Naive thymus-derived CD4-positive, alpha-beta T cell (primary cell): Measurements from ENCODE around the gene RGMB. TPM values are rescaled to one million over a fixed set of nuclear protein-coding genes. Genes with fewer than 3 reads are reported as not detected.
A peak's percentile ranks its signal among the peaks of the same experiment; 100 is the strongest.

Experiments used
- ATAC-seq: fragments of 150-1000 bp; cut with Tn5 transposase; 2 replicates; pipeline ENCODE4 v1.10.0; 2021; ENCODE audit warnings: mild to moderate bottlenecking, moderate library complexity
- CTCF ChIA-PET: fragments of 350-600 bp; sonication (Branson Sonifier 250); formaldehyde crosslinking; loops from one replicate; lab custom pipeline; 2021; ENCODE audit warnings: antibody characterized with exemption; lab: Charles Lee
- POLR2A ChIA-PET: fragments of 350-600 bp; sonication (Branson Sonifier 250); formaldehyde crosslinking; loops from one replicate; lab custom pipeline; 2021; ENCODE audit warnings: antibody characterized with exemption, inconsistent platforms; lab: Charles Lee
- DNase-seq, 9 donors: peaks; one replicate each; pipeline versions ENCODE4 v3.0.0 to v3.0.0-alpha.2; 2020 to 2022; ENCODE audit warnings: mixed read lengths in 1 of 9
- H3K27ac ChIP-seq: one replicate; pipeline ENCODE4 v1.7.0; 2013; ENCODE audit warnings: mild to moderate bottlenecking, low read depth, low read length, moderate library complexity
- H3K27me3 ChIP-seq, 2 donors: one replicate each; pipeline ENCODE4 v1.7.0; 2013; ENCODE audit warnings: low read length in 2 of 2, mild to moderate bottlenecking in 2 of 2, moderate library complexity in 2 of 2; ENCODE audit not compliant: control insufficient read depth in 2 of 2, insufficient read depth in 2 of 2
- H3K36me3 ChIP-seq, 3 experiments: 1 replicate in 2 of 3; 2 replicates in 1 of 3; pipeline ENCODE4 v1.7.0; 2013; ENCODE audit warnings: low read length in 3 of 3, mild to moderate bottlenecking in 3 of 3, moderate library complexity in 1 of 3; ENCODE audit not compliant: insufficient read depth in 3 of 3, control insufficient read depth in 2 of 3
- H3K4me1 ChIP-seq, 2 donors: one replicate each; pipeline ENCODE4 v1.7.0; 2013; ENCODE audit warnings: low read length in 2 of 2, mild to moderate bottlenecking in 2 of 2, moderate library complexity in 1 of 2; ENCODE audit not compliant: control insufficient read depth in 2 of 2, insufficient read depth in 2 of 2
- H3K4me3 ChIP-seq: 2 replicates; pipeline ENCODE4 v1.7.0; 2013; ENCODE audit warnings: mild to moderate bottlenecking, low read length
- H3K9me3 ChIP-seq, 3 experiments: 1 replicate in 2 of 3; 2 replicates in 1 of 3; pipeline ENCODE4 v1.7.0; 2013; ENCODE audit warnings: low read length in 3 of 3; ENCODE audit not compliant: control insufficient read depth in 2 of 3
- H3K27ac Mint-ChIP-seq, 9 donors: one replicate each; pipeline ENCODE4 v1.8.0; 2020 to 2022; ENCODE audit warnings: mixed read lengths in 9 of 9, mild to moderate bottlenecking in 8 of 9, moderate library complexity in 5 of 9, inconsistent platforms in 2 of 9
- H3K27me3 Mint-ChIP-seq, 5 donors: one replicate each; pipeline ENCODE4 v1.8.0; 2021 to 2022; ENCODE audit warnings: mixed read lengths in 5 of 5, mild to moderate bottlenecking in 1 of 5
- H3K36me3 Mint-ChIP-seq, 5 donors: one replicate each; pipeline ENCODE4 v1.8.0; 2020 to 2022; ENCODE audit warnings: mixed read lengths in 5 of 5, mild to moderate bottlenecking in 3 of 5, inconsistent platforms in 1 of 5
- H3K4me1 Mint-ChIP-seq, 7 donors: one replicate each; pipeline ENCODE4 v1.8.0; 2020 to 2022; ENCODE audit warnings: mixed read lengths in 7 of 7, mild to moderate bottlenecking in 3 of 7, inconsistent platforms in 1 of 7
- H3K4me3 Mint-ChIP-seq, 10 donors: one replicate each; pipeline ENCODE4 v1.8.0; 2020 to 2022; ENCODE audit warnings: mild to moderate bottlenecking in 10 of 10, mixed read lengths in 10 of 10, moderate library complexity in 6 of 10, inconsistent platforms in 2 of 10
- H3K9me3 Mint-ChIP-seq, 11 donors: one replicate each; pipeline ENCODE4 v1.8.0; 2020 to 2022; ENCODE audit warnings: mixed read lengths in 11 of 11, mild to moderate bottlenecking in 4 of 11, inconsistent platforms in 1 of 11, moderate library complexity in 1 of 11
- intact Hi-C, 2 donors: fragments of 100-400 bp; cut with micrococcal nuclease; formaldehyde crosslinking; loops; one replicate each; pipeline ENCODE4 v1.15.1; 2023
- polyA plus RNA-seq, 2 donors: library from polyadenylated mRNA; unstranded; fragments of 300-500 nt; fragmentation: Illumina TruSeq; gene quantifications; one replicate each; pipeline ENCODE4 v1.2.3, GENCODE V29; 2021
- total RNA-seq, 6 experiments: library from RNA in 5 of 6; stranded (reverse) in 5 of 6; gene quantifications; 1 replicate in 5 of 6; 2 replicates in 1 of 6; pipeline ENCODE4 v1.2.3 and lab custom pipeline; 2021 to 2026

The RGMB gene
- total RNA-seq: 10 to 100 TPM in 3 of 5 experiments, 1 to 10 TPM in 1, under 1 TPM in 1; 0.41 to 22.4 (median 18.7) TPM
- 1 to 10 TPM; 5.3 to 7.4 TPM for polyA plus RNA-seq
- 29.5 reads per million, percentile 59 among the genes with 10 or more reads in this experiment for total RNA-seq (lab: John Stamatoyannopoulos, UW)

DNA sequence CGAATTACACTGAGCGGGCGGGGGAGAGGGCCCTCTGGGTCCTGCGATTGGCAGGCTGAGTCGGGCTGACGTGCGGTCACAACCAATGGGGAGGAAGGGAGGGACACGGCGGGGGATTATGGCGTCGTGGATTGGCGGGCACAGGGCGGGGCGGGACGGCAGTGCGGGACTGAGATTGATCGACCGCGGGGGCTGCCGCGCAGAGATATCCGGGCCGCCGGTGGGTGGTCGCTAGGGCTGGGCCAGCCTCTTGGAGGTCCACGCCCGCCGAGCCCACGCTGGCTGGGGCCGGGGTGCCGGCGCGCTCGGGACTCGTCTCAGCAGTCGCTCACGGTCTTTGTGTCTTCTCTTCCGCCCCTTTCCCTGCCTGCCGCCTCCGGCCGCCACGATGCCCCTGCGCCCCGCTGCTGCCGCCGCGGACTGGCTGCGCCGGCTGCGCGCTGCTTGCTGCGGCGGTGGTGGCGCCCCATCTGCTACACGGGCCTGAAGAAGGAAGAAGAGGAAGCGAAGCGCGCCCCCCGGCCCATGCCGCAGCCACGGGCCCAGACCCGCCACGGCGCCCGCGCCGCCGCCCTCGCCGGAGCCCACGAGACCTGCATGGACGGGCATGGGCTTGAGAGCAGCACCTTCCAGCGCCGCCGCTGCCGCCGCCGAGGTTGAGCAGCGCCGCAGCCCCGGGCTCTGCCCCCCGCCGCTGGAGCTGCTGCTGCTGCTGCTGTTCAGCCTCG, at the start of gene RGMB:
TSS of gene RGMB (plus strand) at position 200 of the 728 bp plus-strand sequence. CDS start at position 608, 408 bp downstream.
- Mint-ChIP-seq H3K4me3 (peak within 1 kb of the TSS; percentile 89 to 100 (median 98)), H3K36me3 (no peaks in the 10 kb centered on the region), H3K4me1 (peaks cover 44 to 72% (median 65%) of the 10 kb centered on the region in 7 donors), H3K27me3 (peaks cover 0 to 83% (median 7%) of the 10 kb centered on the region in 5 donors), H3K27ac (peak within 1 kb of the TSS; percentile 75 to 98 (median 95)), H3K9me3 (no peaks in the 10 kb centered on the region)
- peaks cover 19 to 28% of the 10 kb centered on the region in 2 donors for H3K4me1 ChIP-seq
- ChIA-PET POLR2A (interaction anchor here (0.9 to 1.6 kb wide), 4 partner anchors 9 to 156 kb away, joined by 3 to 5 read pairs (median 4); partner anchors contain the start of gene CHD1), CTCF (interaction anchor here (1.6 to 2.4 kb wide), 2 partner anchors 22 to 1591 kb away, joined by 3 to 10 read pairs; partner anchors contain the start of gene RIOK2)
- H3K27me3 ChIP-seq: peaks cover 0 to 4% of the 10 kb centered on the region in 2 donors
- peak within 1 kb of the TSS; percentile 61 for H3K27ac ChIP-seq
- H3K36me3 ChIP-seq: no peaks in the 10 kb centered on the region
- H3K9me3 ChIP-seq: no peaks in the 10 kb centered on the region
- peak within 1 kb of the TSS; percentile 88 for H3K4me3 ChIP-seq
- DNase-seq (peak; percentile 63 to 93 (median 88)), ATAC-seq (peak; percentile 92)
- intact Hi-C loops: loop anchor here (1.0 to 10.0 kb wide), 11 partner anchors 23 to 1966 kb away; partner anchors contain the start of genes CHD1 (in 2 of the 2), FAM174A (in 2 of the 2), ERAP1 (in 1 of the 2) and LNPEP (in 1 of the 2)

DNA sequence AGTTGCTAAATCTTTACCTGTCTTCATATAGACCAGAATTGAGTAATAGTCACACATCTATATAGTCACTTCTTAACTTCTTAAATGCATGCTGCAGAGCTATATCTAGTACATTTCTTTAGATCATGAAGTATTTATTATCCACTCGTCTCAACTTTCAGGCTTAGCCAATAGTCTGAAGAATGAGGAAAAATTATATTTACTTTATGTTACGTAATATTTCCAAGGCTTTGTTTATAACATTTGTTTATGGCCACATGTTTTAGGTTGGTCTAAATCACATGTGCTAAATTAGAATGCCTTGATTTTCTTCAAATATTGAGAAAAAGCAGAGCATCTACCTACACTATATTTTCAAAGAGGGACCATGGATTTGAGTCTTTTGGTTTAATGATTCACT, 47.2 kb upstream of the RGMB start:
- ChIA-PET CTCF (no interaction called here), POLR2A (no interaction called here)
- no peaks in the 10 kb centered on the region for H3K36me3 Mint-ChIP-seq
- no peaks in the 10 kb centered on the region for H3K4me1 ChIP-seq
- no peaks in the 10 kb centered on the region for H3K9me3 Mint-ChIP-seq
- H3K9me3 ChIP-seq: no peaks in the 10 kb centered on the region
- H3K27ac ChIP-seq: no peak overlapping the region
- intact Hi-C loops: no loop called here
- H3K4me3 Mint-ChIP-seq: no peak overlapping the region
- H3K27me3 ChIP-seq: no peaks in the 10 kb centered on the region
- H3K4me1 Mint-ChIP-seq: no peaks in the 10 kb centered on the region
- no peak for DNase-seq
- H3K4me3 ChIP-seq: no peak overlapping the region
- H3K36me3 ChIP-seq: no peaks in the 10 kb centered on the region
- H3K27ac Mint-ChIP-seq: no peak overlapping the region
- no peak for ATAC-seq
- H3K27me3 Mint-ChIP-seq: peaks cover 0 to 18% (median 3%) of the 10 kb centered on the region in 5 donors

- no peak for ATAC-seq
- Mint-ChIP-seq H3K27ac (no peak overlapping the region), H3K36me3 (no peaks in the 10 kb centered on the region), H3K4me3 (no peak overlapping the region), H3K27me3 (peaks cover 2 to 24% (median 7%) of the 10 kb centered on the region in 5 donors), H3K4me1 (no peaks in the 10 kb centered on the region), H3K9me3 (no peaks in the 10 kb centered on the region)
- Histone ChIP-seq H3K27ac (no peak overlapping the region), H3K4me1 (no peaks in the 10 kb centered on the region), H3K27me3 (no peaks in the 10 kb centered on the region), H3K36me3 (no peaks in the 10 kb centered on the region), H3K9me3 (no peaks in the 10 kb centered on the region), H3K4me3 (no peak overlapping the region)
- POLR2A ChIA-PET: no interaction called here
- intact Hi-C loops: no loop called here
- no peak for DNase-seq
- CTCF ChIA-PET: no interaction called here
Observed at GRCh38 chr5:98727686-98728085, 45.8 kb upstream of the RGMB start.

DNA sequence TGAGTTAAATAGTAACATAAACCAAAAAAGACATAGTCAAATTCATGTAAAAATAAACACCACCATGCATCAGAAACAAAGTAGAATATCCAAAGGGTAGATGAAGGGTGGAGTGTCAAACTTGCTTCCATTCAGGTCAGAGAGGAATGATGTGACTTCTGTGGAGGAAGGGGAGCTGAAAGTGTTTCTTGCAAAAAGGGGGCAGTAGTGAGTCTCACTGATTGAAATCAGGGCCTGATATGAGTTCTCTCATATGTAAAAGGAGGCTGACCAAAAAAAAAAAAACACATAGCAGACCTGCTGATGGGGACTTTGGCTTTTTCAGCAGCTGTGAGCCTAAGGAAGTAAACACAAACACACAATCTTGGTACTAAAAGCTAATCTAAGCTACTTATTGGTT, 38.8 kb upstream of the RGMB start:
- no peak overlapping the region for H3K27ac ChIP-seq
- intact Hi-C loops: no loop called here
- ATAC-seq (no peak), DNase-seq (no peak)
- Mint-ChIP-seq H3K4me1 (no peaks in the 10 kb centered on the region), H3K4me3 (no peak overlapping the region), H3K27ac (no peak overlapping the region), H3K27me3 (peaks cover 2 to 36% (median 22%) of the 10 kb centered on the region in 5 donors), H3K36me3 (peaks cover 0 to 7% (median 3%) of the 10 kb centered on the region in 5 donors), H3K9me3 (peaks cover 0 to 13% (median 6%) of the 10 kb centered on the region in 11 donors)
- no peaks in the 10 kb centered on the region for H3K27me3 ChIP-seq
- H3K36me3 ChIP-seq: no peaks in the 10 kb centered on the region
- ChIA-PET POLR2A (no interaction called here), CTCF (interaction anchor here (0.7 kb wide), 1 partner anchor 102 kb away, joined by 3 read pairs; no protein-coding TSS in a partner anchor)
- H3K4me1 ChIP-seq: no peaks in the 10 kb centered on the region
- H3K4me3 ChIP-seq: no peak overlapping the region
- no peaks in the 10 kb centered on the region for H3K9me3 ChIP-seq

- no peaks in the 10 kb centered on the region for H3K9me3 ChIP-seq
- Mint-ChIP-seq H3K4me3 (no peak overlapping the region), H3K36me3 (peaks cover 0 to 7% (median 3%) of the 10 kb centered on the region in 5 donors), H3K27me3 (peaks cover 2 to 36% (median 22%) of the 10 kb centered on the region in 5 donors), H3K9me3 (peaks cover 0 to 13% (median 6%) of the 10 kb centered on the region in 11 donors), H3K27ac (no peak overlapping the region), H3K4me1 (no peaks in the 10 kb centered on the region)
- ATAC-seq: no peak
- H3K4me3 ChIP-seq: no peak overlapping the region
- ChIA-PET CTCF (interaction anchor here (0.6 kb wide), 1 partner anchor 154 kb away, joined by 3 read pairs; no protein-coding TSS in a partner anchor), POLR2A (no interaction called here)
- DNase-seq: no peak
- no peak overlapping the region for H3K27ac ChIP-seq
- H3K27me3 ChIP-seq: no peaks in the 10 kb centered on the region
- intact Hi-C loops: no loop called here
- H3K36me3 ChIP-seq: no peaks in the 10 kb centered on the region
- H3K4me1 ChIP-seq: no peaks in the 10 kb centered on the region
Observed at GRCh38 chr5:98735806-98736507, 37.5 kb upstream of the RGMB start.

DNA sequence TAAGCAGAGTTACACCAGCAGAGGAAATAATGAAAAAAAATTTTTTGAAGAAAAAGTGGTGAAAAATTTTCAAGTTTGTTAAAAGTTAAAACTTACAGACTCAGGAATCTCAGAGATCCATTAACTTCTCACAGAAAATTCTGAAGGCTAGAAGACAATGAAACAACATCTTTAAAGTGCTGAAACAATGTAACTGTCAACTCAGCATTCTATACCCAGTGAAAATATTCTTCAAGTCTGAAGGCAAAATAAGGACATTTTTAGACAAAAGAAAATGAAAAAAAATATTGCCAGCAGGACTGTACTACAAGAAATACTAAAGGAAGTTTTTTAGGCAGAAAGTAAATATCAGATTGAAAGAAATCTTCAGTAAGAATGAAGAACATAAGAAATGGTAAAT, 36.7 kb upstream of the RGMB start:
- Mint-ChIP-seq H3K4me1 (no peaks in the 10 kb centered on the region), H3K36me3 (peaks cover 0 to 7% (median 3%) of the 10 kb centered on the region in 5 donors), H3K27ac (no peak overlapping the region), H3K9me3 (peaks cover 0 to 13% (median 6%) of the 10 kb centered on the region in 11 donors), H3K4me3 (no peak overlapping the region), H3K27me3 (peaks cover 2 to 36% (median 23%) of the 10 kb centered on the region in 5 donors)
- Histone ChIP-seq H3K4me3 (no peak overlapping the region), H3K4me1 (no peaks in the 10 kb centered on the region), H3K9me3 (no peaks in the 10 kb centered on the region), H3K27ac (no peak overlapping the region), H3K27me3 (no peaks in the 10 kb centered on the region), H3K36me3 (no peaks in the 10 kb centered on the region)
- POLR2A ChIA-PET: no interaction called here
- no peak for ATAC-seq
- CTCF ChIA-PET: interaction anchor here (0.6 kb wide), 1 partner anchor 155 kb away, joined by 3 read pairs; no protein-coding TSS in a partner anchor
- intact Hi-C loops: no loop called here
- no peak for DNase-seq
